ENCODE measurements around the gene PLEKHB1. TPM values are rescaled to one million over a fixed set of nuclear protein-coding genes. Genes with fewer than 3 reads are reported as not detected.

Gene PLEKHB1
- total RNA-seq, 1 experiment from 2014 or later = 22.9 TPM

DNA sequence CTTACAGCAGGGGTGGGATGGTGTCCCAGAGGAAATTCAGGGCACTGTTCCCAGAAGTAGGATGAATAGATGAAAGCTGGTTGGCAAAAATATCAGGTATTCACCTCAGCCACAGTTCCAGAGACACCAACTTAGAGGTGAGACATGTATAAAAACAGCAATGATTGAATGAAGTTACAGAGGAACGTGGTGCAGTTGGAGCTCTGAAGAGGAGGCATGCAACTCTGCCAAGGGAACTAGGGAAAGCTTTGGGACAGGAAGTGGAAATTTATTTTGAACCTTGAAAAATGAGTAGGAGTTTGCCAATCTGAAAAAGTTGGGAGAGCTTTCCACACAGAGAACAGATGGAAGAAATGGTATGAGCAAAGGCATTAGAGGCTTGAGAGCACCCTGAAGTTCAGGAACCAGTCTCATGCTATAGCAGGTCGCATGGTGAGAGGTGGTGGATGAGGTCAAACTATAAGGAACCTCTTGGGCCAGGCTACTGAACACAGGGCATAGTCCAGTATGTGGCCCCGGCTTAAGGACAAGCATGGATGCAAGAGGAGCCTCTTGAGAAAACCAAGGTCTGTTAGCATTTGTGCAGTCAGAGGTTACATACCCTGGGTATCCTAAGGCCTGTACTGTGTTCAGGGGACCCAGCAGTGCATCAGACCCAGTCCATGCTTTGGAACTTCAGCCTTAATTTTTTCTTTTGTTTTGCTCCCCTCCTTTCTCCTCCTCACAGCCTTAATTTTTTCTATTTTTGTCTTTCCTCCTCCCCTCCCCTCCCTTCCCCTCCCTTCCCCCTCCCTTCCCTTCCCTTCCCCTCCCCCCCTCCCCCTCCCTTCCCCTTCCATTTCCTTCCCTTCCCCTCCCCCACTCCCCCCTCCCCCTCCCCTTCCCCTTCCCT is 17.5 kb downstream of the PLEKHB1 start:
- Histone ChIP-seq H3K9ac (ENCODE audit: low read length) (no peak overlapping the region), H3K4me2 (ENCODE audit: low read length) (no peak overlapping the region), H3K36me3 (ENCODE audit: control insufficient read depth in 1 of 2, insufficient read depth in 2 of 2, low read length in 2 of 2) (no peaks in the 10 kb centered on the region; a peak in 1 of 4 replicates), H3K9me2 (ENCODE audit: insufficient read depth) (no peaks in the 10 kb centered on the region), H3K4me3 (replicated peaks in 1 of 2; ENCODE audit: low read depth in 1 of 2, low read length in 2 of 2) (no peak overlapping the region), H3K4me1 (ENCODE audit: control insufficient read depth in 1 of 2, insufficient read depth in 2 of 2, low read length in 2 of 2) (peaks cover 5 to 20% of the 10 kb centered on the region in 2 experiments), H2AFZ (ENCODE audit: low read depth, low read length, poor library complexity, severe bottlenecking) (no peak overlapping the region), H4K20me1 (ENCODE audit: insufficient read depth) (no peaks in the 10 kb centered on the region), H3K79me2 (ENCODE audit: insufficient read depth, low read length) (no peaks in the 10 kb centered on the region), H3K27me3 (ENCODE audit: insufficient read depth, low read length) (no peaks in the 10 kb centered on the region), H3K27ac (ENCODE audit: low read depth, low read length) (no peak overlapping the region), H3K9me3 (ENCODE audit: control insufficient read depth in 1 of 2, insufficient read depth in 1 of 2, low read depth in 1 of 2, low read length in 2 of 2) (no peaks in the 10 kb centered on the region)
- POLR2A ChIA-PET = interaction anchor here (0.6 kb wide), 1 partner anchor 356 kb away, joined by 3 read pairs; no protein-coding TSS in a partner anchor
- TF ChIP-seq SP1 (IDR thresholded peaks at IDR 0.05; ENCODE audit: low read depth) (no peak), POLR2A (IDR thresholded peaks at IDR 0.05; ENCODE audit: borderline replicate concordance, extremely low read depth, insufficient read depth, insufficient read length) (no peak), CBX3 (IDR thresholded peaks at IDR 0.05; ENCODE audit: low read depth) (no peak), JUND (IDR thresholded peaks at IDR 0.05) (no peak), FOSL1 (IDR thresholded peaks at IDR 0.05; ENCODE audit: low read depth) (no peak)
- RAD21 ChIA-PET (ENCODE audit: low non-redundant PET in 1 of 2, low total read pairs in 2 of 2, uncharacterized antibody in 2 of 2, unreplicated experiment in 2 of 2) = no interaction called here
- CTCF ChIA-PET = interaction anchor here (1.4 to 5.0 kb wide), 4 partner anchors 38 to 313 kb away, joined by 4 to 79 read pairs (median 24); no protein-coding TSS in a partner anchor
- ATAC-seq (no peak), DNase-seq (ENCODE audit: low read depth, low spot score) (no peak)
- BruUV-seq (replicated peaks) = no TSS peak
- intact Hi-C loops (cut with micrococcal nuclease) = no loop called here

DNA sequence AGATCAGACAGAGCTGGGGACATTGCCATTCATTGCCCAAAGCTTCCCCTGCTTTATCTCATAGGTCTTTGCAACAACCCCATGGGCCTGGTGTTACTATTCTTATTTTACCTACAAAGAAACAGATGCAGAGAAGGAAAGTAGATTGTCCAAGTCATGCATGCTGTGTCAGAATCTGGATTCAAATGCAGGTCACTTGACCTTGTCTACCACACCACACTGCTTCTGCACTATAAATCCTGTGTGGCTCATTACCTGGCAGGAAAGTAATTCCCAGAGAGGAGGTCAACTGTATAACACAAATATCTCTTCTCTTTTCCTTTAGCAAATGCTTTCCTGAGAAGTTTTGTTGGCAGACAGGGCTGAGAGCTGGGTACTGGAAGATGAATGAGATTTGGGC is 18.5 kb downstream of the PLEKHB1 start:
- POLR2A ChIA-PET = no interaction called here

More for the DNA sequence above, 18.5 kb downstream of the PLEKHB1 start:
- Histone ChIP-seq H3K9me2 (ENCODE audit: insufficient read depth) (no peaks in the 10 kb centered on the region), H3K9me3 (ENCODE audit: control insufficient read depth in 1 of 2, insufficient read depth in 1 of 2, low read depth in 1 of 2, low read length in 2 of 2) (no peaks in the 10 kb centered on the region), H3K4me3 (replicated peaks in 1 of 2; ENCODE audit: low read depth in 1 of 2, low read length in 2 of 2) (no peak overlapping the region), H3K4me1 (ENCODE audit: control insufficient read depth in 1 of 2, insufficient read depth in 2 of 2, low read length in 2 of 2) (peaks cover 5 to 20% of the 10 kb centered on the region in 2 experiments), H2AFZ (ENCODE audit: low read depth, low read length, poor library complexity, severe bottlenecking) (no peak overlapping the region), H3K79me2 (ENCODE audit: insufficient read depth, low read length) (no peaks in the 10 kb centered on the region), H3K27me3 (ENCODE audit: insufficient read depth, low read length) (no peaks in the 10 kb centered on the region), H3K36me3 (ENCODE audit: control insufficient read depth in 1 of 2, insufficient read depth in 2 of 2, low read length in 2 of 2) (no peaks in the 10 kb centered on the region; a peak in 1 of 4 replicates), H3K4me2 (ENCODE audit: low read length) (no peak overlapping the region), H4K20me1 (ENCODE audit: insufficient read depth) (no peaks in the 10 kb centered on the region), H3K27ac (ENCODE audit: low read depth, low read length) (no peak overlapping the region), H3K9ac (ENCODE audit: low read length) (no peak overlapping the region)
- ChIA-PET CTCF (interaction anchor here (1.4 to 1.7 kb wide), 2 partner anchors 39 to 314 kb away, joined by 3 to 6 read pairs; no protein-coding TSS in a partner anchor), RAD21 (ENCODE audit: low non-redundant PET in 1 of 2, low total read pairs in 2 of 2, uncharacterized antibody in 2 of 2, unreplicated experiment in 2 of 2) (no interaction called here)
- DNase-seq (ENCODE audit: low read depth, low spot score) (no peak), ATAC-seq (no peak)
- TF ChIP-seq ZNF274 (IDR thresholded peaks at IDR 0.05; ENCODE audit: low read depth, low read length) (no peak), EZH2phosphoT487 (IDR thresholded peaks at IDR 0.05; ENCODE audit: borderline replicate concordance) (no peak)
- TF ChIP-seq, protein P1, sequence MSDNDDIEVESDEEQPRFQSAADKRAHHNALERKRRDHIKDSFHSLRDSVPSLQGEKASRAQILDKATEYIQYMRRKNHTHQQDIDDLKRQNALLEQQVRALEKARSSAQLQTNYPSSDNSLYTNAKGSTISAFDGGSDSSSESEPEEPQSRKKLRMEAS (IDR thresholded peaks at IDR 0.05) = no peak
- intact Hi-C loops (cut with micrococcal nuclease) = no loop called here
- BruUV-seq (replicated peaks) = no TSS peak

Measured in HCT116 (cell line).